Right atrium auricular region (tissue), 2 donors: Measurements from ENCODE around the gene METRN. TPM values are rescaled to one million over a fixed set of nuclear protein-coding genes. Genes with fewer than 3 reads are reported as not detected.

Experiments used
- DNase-seq: peaks from one replicate; pipeline ENCODE4 v3.0.0-alpha.2; 2019; ENCODE audit warnings: low spot score
- H3K27ac ChIP-seq, 2 donors: fragments of 200-600 bp; sonication (generic); 1 replicate in 1 of 2; 2 replicates in 1 of 2; pipeline ENCODE4 v1.5.1; 2016 to 2019
- H3K27me3 ChIP-seq, 2 donors: fragments of 200-600 bp; sonication (generic); one replicate each; pipeline versions ENCODE4 v1.5.1 to v1.6.0; 2017 to 2019
- H3K36me3 ChIP-seq: fragments of 200-600 bp; sonication (generic); one replicate; pipeline ENCODE4 v1.5.1; 2016
- H3K4me1 ChIP-seq, 2 donors: fragments of 200-600 bp; sonication (generic); one replicate each; pipeline versions ENCODE4 v1.5.1 to v1.6.0; 2017 to 2019
- H3K4me3 ChIP-seq, 2 donors: fragments of 200-600 bp; sonication (generic); 1 replicate in 1 of 2; 2 replicates in 1 of 2; pipeline ENCODE4 v1.5.1; 2017 to 2019; ENCODE audit warnings: mild to moderate bottlenecking in 1 of 2, moderate library complexity in 1 of 2
- H3K9me3 ChIP-seq, 2 donors: fragments of 200-600 bp; sonication (generic); one replicate each; pipeline ENCODE4 v1.5.1; 2019
- total RNA-seq, 2 donors: library from RNA; depleted of rRNA; stranded (reverse); fragments of >200 nt; gene quantifications; one replicate each; pipeline ENCODE4 v1.1.0, GENCODE V29; 2016
- TF ChIP-seq, protein P1 (sequence below), 2 donors: fragments of 200-600 bp; sonication (generic); IDR thresholded peaks; one replicate each; pipeline ENCODE4 v1.5.1; 2019; ENCODE audit warnings: antibody characterized with exemption in 2 of 2

The METRN gene
- total RNA-seq, 2 donors from 2014 or later = 58.9 to 61.3 TPM

DNA sequence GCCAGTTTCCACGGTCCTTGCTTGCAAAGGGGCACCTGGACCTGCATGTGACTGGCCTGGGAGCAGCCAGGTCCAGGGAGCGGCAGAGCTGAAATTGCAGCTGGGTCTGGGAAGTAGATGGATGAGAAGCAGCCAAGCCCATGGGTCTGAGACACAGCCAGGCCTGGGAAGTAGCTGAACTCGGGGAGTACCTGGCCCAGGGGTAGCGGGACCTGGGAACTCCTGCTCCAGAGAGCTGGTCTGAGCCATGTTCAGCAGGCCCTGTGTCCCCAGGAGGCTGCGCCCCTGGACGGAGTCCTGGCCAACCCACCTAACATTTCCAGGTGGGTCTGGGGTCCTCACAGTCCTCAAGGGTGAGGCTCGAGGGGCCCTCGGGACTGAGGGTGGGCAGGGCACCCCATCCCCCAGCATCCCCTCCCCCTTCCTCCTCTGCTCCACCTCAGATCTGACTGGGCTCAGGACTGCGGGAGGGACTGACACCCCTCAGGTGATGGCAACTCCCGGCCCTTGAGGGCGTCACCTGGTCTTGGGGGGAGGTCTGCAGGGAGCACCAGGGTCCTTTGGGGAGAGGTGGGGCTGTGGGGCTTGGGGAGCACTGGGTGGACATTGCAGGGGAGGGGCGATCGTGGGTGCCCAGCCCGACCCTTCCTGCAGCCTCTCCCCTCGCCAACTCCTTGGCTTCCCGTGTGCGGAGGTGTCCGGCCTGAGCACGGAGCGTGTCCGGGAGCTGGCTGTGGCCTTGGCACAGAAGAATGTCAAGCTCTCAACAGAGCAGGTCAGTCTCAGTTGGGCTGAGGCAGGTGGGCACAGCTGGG is 48.7 kb downstream of the METRN start:
- Histone ChIP-seq H3K9me3 (no peaks in the 10 kb centered on the region), H3K36me3 (no peaks in the 10 kb centered on the region), H3K4me3 (no peak overlapping the region), H3K4me1 (no peaks in the 10 kb centered on the region), H3K27ac (no peak overlapping the region), H3K27me3 (no peaks in the 10 kb centered on the region)
- TF ChIP-seq, protein P1, sequence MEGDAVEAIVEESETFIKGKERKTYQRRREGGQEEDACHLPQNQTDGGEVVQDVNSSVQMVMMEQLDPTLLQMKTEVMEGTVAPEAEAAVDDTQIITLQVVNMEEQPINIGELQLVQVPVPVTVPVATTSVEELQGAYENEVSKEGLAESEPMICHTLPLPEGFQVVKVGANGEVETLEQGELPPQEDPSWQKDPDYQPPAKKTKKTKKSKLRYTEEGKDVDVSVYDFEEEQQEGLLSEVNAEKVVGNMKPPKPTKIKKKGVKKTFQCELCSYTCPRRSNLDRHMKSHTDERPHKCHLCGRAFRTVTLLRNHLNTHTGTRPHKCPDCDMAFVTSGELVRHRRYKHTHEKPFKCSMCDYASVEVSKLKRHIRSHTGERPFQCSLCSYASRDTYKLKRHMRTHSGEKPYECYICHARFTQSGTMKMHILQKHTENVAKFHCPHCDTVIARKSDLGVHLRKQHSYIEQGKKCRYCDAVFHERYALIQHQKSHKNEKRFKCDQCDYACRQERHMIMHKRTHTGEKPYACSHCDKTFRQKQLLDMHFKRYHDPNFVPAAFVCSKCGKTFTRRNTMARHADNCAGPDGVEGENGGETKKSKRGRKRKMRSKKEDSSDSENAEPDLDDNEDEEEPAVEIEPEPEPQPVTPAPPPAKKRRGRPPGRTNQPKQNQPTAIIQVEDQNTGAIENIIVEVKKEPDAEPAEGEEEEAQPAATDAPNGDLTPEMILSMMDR (IDR thresholded peaks at IDR 0.05) = no peak
- no peak for DNase-seq

DNA sequence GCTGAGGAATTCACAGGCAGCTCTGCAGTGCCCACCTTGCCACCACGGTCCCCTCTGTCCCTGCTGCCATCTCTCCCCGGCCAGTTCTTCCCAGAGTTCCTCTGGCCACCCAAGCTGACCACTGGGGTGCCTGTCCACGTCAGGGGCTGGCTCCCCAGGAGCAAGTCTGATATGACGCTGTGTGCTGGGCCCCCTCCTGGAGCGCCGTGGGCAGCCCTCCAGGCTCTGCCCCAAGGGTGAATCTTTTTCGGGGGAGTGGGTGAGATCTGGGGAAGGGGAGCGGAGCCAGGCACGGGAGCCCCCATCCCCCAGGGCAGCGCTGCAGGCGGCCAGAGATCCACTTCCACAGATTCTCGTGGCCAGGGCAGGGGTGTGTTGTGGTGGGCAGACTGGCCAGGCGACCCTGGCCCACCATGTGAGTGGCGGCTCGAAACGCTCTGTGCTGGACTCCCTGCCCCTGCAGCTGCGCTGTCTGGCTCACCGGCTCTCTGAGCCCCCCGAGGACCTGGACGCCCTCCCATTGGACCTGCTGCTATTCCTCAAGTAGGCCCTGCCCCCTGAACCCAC is 49.3 kb downstream of the METRN start:
- H3K4me3 ChIP-seq = no peak overlapping the region
- H3K9me3 ChIP-seq = no peaks in the 10 kb centered on the region
- H3K27me3 ChIP-seq = no peaks in the 10 kb centered on the region
- H3K4me1 ChIP-seq = no peaks in the 10 kb centered on the region
- H3K27ac ChIP-seq = no peak overlapping the region
- TF ChIP-seq, protein P1 (IDR thresholded peaks at IDR 0.05) = no peak
- no peak for DNase-seq
- H3K36me3 ChIP-seq = no peaks in the 10 kb centered on the region

DNA sequence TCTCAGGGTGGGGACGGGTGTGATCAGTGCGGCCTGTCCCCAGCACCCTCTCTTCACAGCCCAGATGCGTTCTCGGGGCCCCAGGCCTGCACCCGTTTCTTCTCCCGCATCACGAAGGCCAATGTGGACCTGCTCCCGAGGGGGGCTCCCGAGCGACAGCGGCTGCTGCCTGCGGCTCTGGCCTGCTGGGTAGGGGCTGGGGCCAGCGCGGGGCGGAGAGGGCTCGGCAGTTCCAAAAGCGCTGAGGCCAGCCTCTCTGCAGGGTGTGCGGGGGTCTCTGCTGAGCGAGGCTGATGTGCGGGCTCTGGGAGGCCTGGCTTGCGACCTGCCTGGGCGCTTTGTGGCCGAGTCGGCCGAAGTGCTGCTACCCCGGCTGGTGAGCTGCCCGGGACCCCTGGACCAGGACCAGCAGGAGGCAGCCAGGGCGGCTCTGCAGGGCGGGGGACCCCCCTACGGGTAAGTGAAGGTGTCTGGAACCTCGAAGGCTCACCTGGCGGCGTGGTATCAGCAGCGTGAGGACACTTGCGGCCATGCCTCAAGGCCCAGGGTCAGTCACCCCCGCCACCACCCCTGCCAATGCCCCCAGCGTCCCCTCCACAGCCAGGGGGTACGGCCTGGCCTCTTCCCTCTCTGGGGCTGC is 50.0 kb downstream of the METRN start:
- H3K27me3 ChIP-seq = no peaks in the 10 kb centered on the region
- no peaks in the 10 kb centered on the region for H3K36me3 ChIP-seq
- no peak overlapping the region for H3K4me3 ChIP-seq
- TF ChIP-seq, protein P1 (IDR thresholded peaks at IDR 0.05) = no peak
- H3K4me1 ChIP-seq = no peaks in the 10 kb centered on the region
- no peak for DNase-seq
- no peaks in the 10 kb centered on the region for H3K9me3 ChIP-seq
- no peak overlapping the region for H3K27ac ChIP-seq

GRCh38 chr16:765488-765865 is 50.6 kb downstream of the METRN start:
- H3K27ac ChIP-seq = no peak overlapping the region
- H3K4me3 ChIP-seq = no peak overlapping the region

DNA sequence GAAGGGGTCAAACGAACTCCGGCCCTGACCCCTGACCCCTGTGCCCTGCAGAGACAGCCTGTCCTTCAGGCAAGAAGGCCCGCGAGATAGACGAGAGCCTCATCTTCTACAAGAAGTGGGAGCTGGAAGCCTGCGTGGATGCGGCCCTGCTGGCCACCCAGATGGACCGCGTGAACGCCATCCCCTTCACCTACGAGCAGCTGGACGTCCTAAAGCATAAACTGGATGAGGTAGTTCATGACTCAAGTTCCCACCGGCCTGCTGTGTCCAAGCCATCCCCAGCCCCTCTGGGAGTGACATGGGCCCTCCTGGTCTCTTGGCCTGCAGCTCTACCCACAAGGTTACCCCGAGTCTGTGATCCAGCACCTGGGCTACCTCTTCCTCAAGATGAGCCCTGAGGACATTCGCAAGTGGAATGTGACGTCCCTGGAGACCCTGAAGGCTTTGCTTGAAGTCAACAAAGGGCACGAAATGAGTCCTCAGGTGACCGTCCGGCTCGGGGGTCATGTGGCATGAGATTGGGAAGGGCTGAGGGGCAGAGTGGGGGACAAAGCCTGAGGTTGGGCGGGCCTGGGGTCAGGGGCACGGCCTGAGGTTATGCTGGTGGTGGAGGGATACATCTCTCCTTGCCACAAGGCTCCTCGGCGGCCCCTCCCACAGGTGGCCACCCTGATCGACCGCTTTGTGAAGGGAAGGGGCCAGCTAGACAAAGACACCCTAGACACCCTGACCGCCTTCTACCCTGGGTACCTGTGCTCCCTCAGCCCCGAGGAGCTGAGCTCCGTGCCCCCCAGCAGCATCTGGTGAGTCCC is 51.3 kb downstream of the METRN start:
- no peaks in the 10 kb centered on the region for H3K27me3 ChIP-seq
- no peak for DNase-seq
- no peaks in the 10 kb centered on the region for H3K4me1 ChIP-seq
- H3K4me3 ChIP-seq = no peak overlapping the region
- no peak overlapping the region for H3K27ac ChIP-seq
- H3K9me3 ChIP-seq = no peaks in the 10 kb centered on the region
- H3K36me3 ChIP-seq = no peaks in the 10 kb centered on the region
- TF ChIP-seq, protein P1 (IDR thresholded peaks at IDR 0.05) = no peak

More at GRCh38 chr16:765488-765865, 50.6 kb downstream of the METRN start:
- DNase-seq = no peak
- no peaks in the 10 kb centered on the region for H3K36me3 ChIP-seq
- TF ChIP-seq, protein P1 (IDR thresholded peaks at IDR 0.05) = no peak
- H3K27me3 ChIP-seq = no peaks in the 10 kb centered on the region
- H3K4me1 ChIP-seq = no peaks in the 10 kb centered on the region
- H3K9me3 ChIP-seq = no peaks in the 10 kb centered on the region
